Skeletal muscle satellite cell (primary cell): ENCODE data around the gene LZTR1. TPM values are rescaled to one million over a fixed set of nuclear protein-coding genes. Genes with fewer than 3 reads are reported as not detected.
"Not testable (repeated sequence)": the region's sequence is repeated elsewhere in the genome, so short reads cannot be mapped to it uniquely, and the experiment has no call there.

Source experiments
- H3K27me3 ChIP-seq: 2 replicates; pipeline ENCODE4 v1.7.0; 2013; ENCODE audit warnings: low read length; ENCODE audit not compliant: control insufficient read depth, insufficient read depth
- H3K36me3 ChIP-seq: 2 replicates; pipeline ENCODE4 v1.7.0; 2013; ENCODE audit warnings: mild to moderate bottlenecking, control low read depth, low read length; ENCODE audit not compliant: insufficient read depth
- H3K4me1 ChIP-seq: 2 replicates; pipeline ENCODE4 v1.7.0; 2013; ENCODE audit warnings: low read length; ENCODE audit not compliant: control insufficient read depth, insufficient read depth
- H3K4me2 ChIP-seq: 2 replicates; pipeline ENCODE4 v1.7.0; 2013; ENCODE audit warnings: mild to moderate bottlenecking, low read length
- H3K4me3 ChIP-seq: 2 replicates; pipeline ENCODE4 v1.7.0; 2013; ENCODE audit warnings: low read length
- H3K9ac ChIP-seq: 2 replicates; pipeline ENCODE4 v1.7.0; 2013; ENCODE audit warnings: mild to moderate bottlenecking, low read depth, low read length, moderate library complexity
- H3K9me3 ChIP-seq: replicated peaks from 2 replicates; pipeline ENCODE4 v1.7.0; 2013; ENCODE audit warnings: mild to moderate bottlenecking, control low read depth, low read length
- small RNA-seq: library from RNA; depleted of rRNA; stranded (forward); fragments of <200 nt; gene quantifications from one replicate; pipeline ENCODE3, GENCODE V24; 2012

Gene LZTR1

GRCh38 chr22:21043860-21044535 is 61.9 kb downstream of the LZTR1 start:
- Histone ChIP-seq H3K4me1 (peaks cover 40% of the 10 kb centered on the region), H3K4me3 (peak overlapping the region; percentile 24)

GRCh38 chr22:21044931-21045584 is 63.0 kb downstream of the LZTR1 start:
- H3K4me1 ChIP-seq, result peaks cover 40% of the 10 kb centered on the region

More at GRCh38 chr22:21043860-21044535, 61.9 kb downstream of the LZTR1 start:
- Histone ChIP-seq H3K4me2 (peak overlapping the region; percentile 42), H3K36me3 (no peaks in the 10 kb centered on the region), H3K9me3 (no peaks in the 10 kb centered on the region), H3K9ac (peak overlapping the region; percentile 58), H3K27me3 (no peaks in the 10 kb centered on the region)

GRCh38 chr22:21045585-21046294 is 63.6 kb downstream of the LZTR1 start, which contains the start of gene LRRC74B:
Gene LRRC74B, plus strand, starts transcription at chr22:21045946. Its CDS starts 41 bp downstream, at chr22:21045987.
- no peaks in the 10 kb centered on the region for H3K36me3 ChIP-seq
- H3K9ac ChIP-seq, result peak within 1 kb of the TSS; percentile 70
- peak within 1 kb of the TSS; percentile 72 for H3K4me3 ChIP-seq
- H3K9me3 ChIP-seq, result no peaks in the 10 kb centered on the region
- H3K4me1 ChIP-seq, result peaks cover 40% of the 10 kb centered on the region
- H3K4me2 ChIP-seq, result peak within 1 kb of the TSS; percentile 87
- H3K27me3 ChIP-seq, result no peaks in the 10 kb centered on the region

More at GRCh38 chr22:21044931-21045584, 63.0 kb downstream of the LZTR1 start:
- H3K27me3 ChIP-seq, result no peaks in the 10 kb centered on the region
- H3K9ac ChIP-seq, result peak overlapping the region; percentile 70
- peak overlapping the region; percentile 87 for H3K4me2 ChIP-seq
- peak overlapping the region; percentile 72 for H3K4me3 ChIP-seq
- no peaks in the 10 kb centered on the region for H3K9me3 ChIP-seq
- H3K36me3 ChIP-seq, result no peaks in the 10 kb centered on the region

- Histone ChIP-seq H3K4me2 (no peak overlapping the region), H3K36me3 (no peaks in the 10 kb centered on the region), H3K4me1 (peaks cover 38% of the 10 kb centered on the region), H3K27me3 (no peaks in the 10 kb centered on the region), H3K4me3 (no peak overlapping the region), H3K9me3 (no peaks in the 10 kb centered on the region), H3K9ac (no peak overlapping the region)
These were observed 65.1 kb downstream of the LZTR1 start for GRCh38 chr22:21047035-21047661.

- H3K4me2 ChIP-seq, result no peak overlapping the region
- no peak overlapping the region for H3K9ac ChIP-seq
- no peaks in the 10 kb centered on the region for H3K9me3 ChIP-seq
- no peaks in the 10 kb centered on the region for H3K36me3 ChIP-seq
- no peaks in the 10 kb centered on the region for H3K27me3 ChIP-seq
- H3K4me1 ChIP-seq, result peaks cover 32% of the 10 kb centered on the region
- no peak overlapping the region for H3K4me3 ChIP-seq
These were observed 65.6 kb downstream of the LZTR1 start for GRCh38 chr22:21047730-21048129.

GRCh38 chr22:21048448-21048847 is 66.4 kb downstream of the LZTR1 start:
- not testable (repeated sequence) for H3K4me2 ChIP-seq, H3K9me3 ChIP-seq, H3K4me3 ChIP-seq, H3K27me3 ChIP-seq, H3K9ac ChIP-seq, H3K36me3 ChIP-seq
- H3K4me1 ChIP-seq, result peaks cover 25% of the 10 kb centered on the region

Small RNAs within 50 kb of the gene (small RNA-seq; reads per million reads assigned to genes)
- not detected for gene MIR649
